HEK293T (cell line): Measurements from ENCODE around the gene NAALADL2.

Experiments used
- ARNT ChIP-seq: fragments of 450-650 bp; IDR thresholded peaks from 2 replicates; pipeline ENCODE4 v1.6.1; 2017; ENCODE audit warnings: mild to moderate bottlenecking
- BHLHE40 ChIP-seq: fragments of 450-650 bp; IDR thresholded peaks from 2 replicates; pipeline ENCODE4 v1.6.1; 2016; ENCODE audit warnings: mild to moderate bottlenecking, moderate library complexity, borderline replicate concordance
- ELF4 ChIP-seq: fragments of 450-650 bp; IDR thresholded peaks from 2 replicates; pipeline ENCODE4 v1.6.1; 2017; ENCODE audit warnings: antibody characterized with exemption
- FOXK2 ChIP-seq: fragments of 450-650 bp; IDR thresholded peaks from 2 replicates; pipeline ENCODE4 v1.6.1; 2016; ENCODE audit warnings: mild to moderate bottlenecking
- PKNOX1 ChIP-seq: fragments of 450-650 bp; IDR thresholded peaks from 2 replicates; pipeline ENCODE4 v1.6.1; 2016
- SP1 ChIP-seq: fragments of 450-650 bp; IDR thresholded peaks from 2 replicates; pipeline ENCODE4 v1.6.1; 2017
- TARDBP ChIP-seq: fragments of 450-650 bp; IDR thresholded peaks from 2 replicates; pipeline ENCODE4 v1.6.1; 2016

GRCh38 chr3:175428466-175428865 is 569.3 kb downstream of the NAALADL2 start:
- no peak for TF ChIP-seq FOXK2
- no peak for TF ChIP-seq PKNOX1
- TF ChIP-seq SP1 = no peak
- TF ChIP-seq ARNT = no peak
- no peak for TF ChIP-seq ELF4
- TF ChIP-seq BHLHE40 = no peak
- no peak for TF ChIP-seq TARDBP
